Astrocyte (in vitro differentiated cells and primary cell): ENCODE measurements around the gene FIZ1. TPM values are rescaled to one million over a fixed set of nuclear protein-coding genes. Genes with fewer than 3 reads are reported as not detected.

Experiments
- DNase-seq: peaks from one replicate; pipeline ENCODE4 v3.0.0-alpha.2; 2010; ENCODE audit warnings: low read depth
- FAIRE-seq: peaks from 2 replicates; lab custom pipeline; 2011; peaks lifted over from hg19 to GRCh38; lab: Jason Lieb, UNC
- H2AFZ ChIP-seq: 2 replicates; pipeline ENCODE4 v1.6.0; 2012; ENCODE audit warnings: low read depth, low read length, inconsistent platforms
- H3K27ac ChIP-seq: 2 replicates; pipeline ENCODE4 v1.5.1; 2011; ENCODE audit warnings: low read depth, low read length, inconsistent platforms
- H3K27me3 ChIP-seq: 2 replicates; pipeline ENCODE4 v1.6.0; 2011; ENCODE audit warnings: low read length, inconsistent platforms; ENCODE audit not compliant: insufficient read depth
- H3K36me3 ChIP-seq: 2 replicates; pipeline ENCODE4 v1.5.1; 2011; ENCODE audit warnings: low read length, inconsistent platforms; ENCODE audit not compliant: insufficient read depth
- H3K4me1 ChIP-seq: 2 replicates; pipeline ENCODE4 v1.5.1; 2011; ENCODE audit warnings: low read length, inconsistent platforms; ENCODE audit not compliant: insufficient read depth
- H3K4me2 ChIP-seq: 2 replicates; pipeline ENCODE4 v1.6.0; 2012; ENCODE audit warnings: low read length, inconsistent platforms
- H3K4me3 ChIP-seq: 2 replicates; pipeline ENCODE4 v1.5.1; 2011; ENCODE audit warnings: low read depth, mild to moderate bottlenecking, low read length, inconsistent platforms; ENCODE audit not compliant: insufficient read depth
- H3K79me2 ChIP-seq: 2 replicates; pipeline ENCODE4 v1.6.0; 2012; ENCODE audit warnings: mild to moderate bottlenecking, low read length, inconsistent platforms; ENCODE audit not compliant: insufficient read depth
- H3K9ac ChIP-seq: 2 replicates; pipeline ENCODE4 v1.6.0; 2012; ENCODE audit warnings: mild to moderate bottlenecking, low read length, inconsistent platforms
- H3K9me3 ChIP-seq: 2 replicates; pipeline ENCODE4 v1.5.1; 2012; ENCODE audit warnings: low read depth, mild to moderate bottlenecking, low read length, inconsistent platforms; ENCODE audit not compliant: insufficient read depth
- H4K20me1 ChIP-seq: 2 replicates; pipeline ENCODE4 v1.6.0; 2012; ENCODE audit warnings: low read length, inconsistent platforms; ENCODE audit not compliant: insufficient read depth
- H3K27ac Mint-ChIP-seq: one replicate; pipeline ENCODE4 v1.8.0; 2021; ENCODE audit warnings: mild to moderate bottlenecking, mixed read lengths; ENCODE audit not compliant: unreplicated experiment
- H3K27me3 Mint-ChIP-seq: one replicate; pipeline ENCODE4 v1.8.0; 2021; ENCODE audit warnings: low read depth, mixed read lengths; ENCODE audit not compliant: unreplicated experiment
- H3K36me3 Mint-ChIP-seq: one replicate; pipeline ENCODE4 v1.8.0; 2021; ENCODE audit warnings: low read depth, mixed read lengths; ENCODE audit not compliant: unreplicated experiment
- H3K4me1 Mint-ChIP-seq: one replicate; pipeline ENCODE4 v1.8.0; 2021; ENCODE audit warnings: low read depth, mixed read lengths; ENCODE audit not compliant: unreplicated experiment
- H3K4me3 Mint-ChIP-seq: one replicate; pipeline ENCODE4 v1.8.0; 2021; ENCODE audit warnings: mild to moderate bottlenecking, moderate library complexity, mixed read lengths; ENCODE audit not compliant: unreplicated experiment
- H3K9me3 Mint-ChIP-seq: one replicate; pipeline ENCODE4 v1.8.0; 2021; ENCODE audit warnings: mild to moderate bottlenecking, mixed read lengths; ENCODE audit not compliant: unreplicated experiment
- EZH2 ChIP-seq: IDR thresholded peaks from 2 replicates; pipeline ENCODE4 v1.6.1; 2012; ENCODE audit warnings: mild to moderate bottlenecking, low read length, inconsistent platforms; ENCODE audit not compliant: insufficient read depth
- total RNA-seq: library from RNA; stranded (reverse); gene quantifications from 2 replicates; pipeline ENCODE4 v1.2.1, GENCODE V29; 2021
- TF ChIP-seq, protein P1 (sequence below): IDR thresholded peaks from 2 replicates; pipeline ENCODE4 v1.5.1; 2011; ENCODE audit warnings: low read depth, mild to moderate bottlenecking, inconsistent platforms, low read length, moderate library complexity; ENCODE audit not compliant: insufficient read depth

Gene FIZ1
- total RNA-seq, 1 donor from 2014 or later = 14.5 TPM

DNA sequence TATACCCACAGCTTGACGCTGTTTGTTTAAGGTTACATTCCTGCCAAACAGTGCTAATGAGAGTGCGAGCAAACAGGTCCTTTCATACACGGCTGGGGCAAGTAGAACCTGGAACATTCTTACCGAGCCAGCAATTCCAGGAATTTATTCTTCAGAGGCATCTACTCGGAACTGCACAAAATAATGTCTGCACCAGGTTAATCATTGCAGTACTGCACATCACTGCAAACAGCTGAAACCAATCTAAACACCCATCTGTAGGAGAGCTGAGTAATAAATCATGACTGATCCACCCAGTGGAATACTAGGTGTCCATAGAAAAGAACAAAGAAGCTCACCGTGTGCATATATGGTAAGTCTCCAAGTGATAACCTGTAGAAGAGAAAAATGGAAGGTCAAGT lies 17.5 kb downstream of the FIZ1 start:
- peaks cover 31% of the 10 kb centered on the region for H3K4me1 Mint-ChIP-seq
- Histone ChIP-seq H3K4me1 (peaks cover 17% of the 10 kb centered on the region), H3K27ac (no peak overlapping the region), H3K36me3 (peaks cover 3% of the 10 kb centered on the region), H3K9me3 (no peaks in the 10 kb centered on the region), H3K79me2 (peaks cover 27% of the 10 kb centered on the region), H3K4me2 (peak overlapping the region; percentile 99), H3K9ac (no peak overlapping the region), H2AFZ (no peak overlapping the region), H3K4me3 (no peak overlapping the region), H4K20me1 (peaks cover 10% of the 10 kb centered on the region), H3K27me3 (no peaks in the 10 kb centered on the region)
- DNase-seq = no peak
- no peaks in the 10 kb centered on the region for H3K27me3 Mint-ChIP-seq
- peaks cover 11% of the 10 kb centered on the region for H3K36me3 Mint-ChIP-seq
- FAIRE-seq = no peak
- no peaks in the 10 kb centered on the region for H3K9me3 Mint-ChIP-seq
- peak overlapping the region; percentile 59 for H3K27ac Mint-ChIP-seq
- no peak for TF ChIP-seq EZH2
- TF ChIP-seq, protein P1, sequence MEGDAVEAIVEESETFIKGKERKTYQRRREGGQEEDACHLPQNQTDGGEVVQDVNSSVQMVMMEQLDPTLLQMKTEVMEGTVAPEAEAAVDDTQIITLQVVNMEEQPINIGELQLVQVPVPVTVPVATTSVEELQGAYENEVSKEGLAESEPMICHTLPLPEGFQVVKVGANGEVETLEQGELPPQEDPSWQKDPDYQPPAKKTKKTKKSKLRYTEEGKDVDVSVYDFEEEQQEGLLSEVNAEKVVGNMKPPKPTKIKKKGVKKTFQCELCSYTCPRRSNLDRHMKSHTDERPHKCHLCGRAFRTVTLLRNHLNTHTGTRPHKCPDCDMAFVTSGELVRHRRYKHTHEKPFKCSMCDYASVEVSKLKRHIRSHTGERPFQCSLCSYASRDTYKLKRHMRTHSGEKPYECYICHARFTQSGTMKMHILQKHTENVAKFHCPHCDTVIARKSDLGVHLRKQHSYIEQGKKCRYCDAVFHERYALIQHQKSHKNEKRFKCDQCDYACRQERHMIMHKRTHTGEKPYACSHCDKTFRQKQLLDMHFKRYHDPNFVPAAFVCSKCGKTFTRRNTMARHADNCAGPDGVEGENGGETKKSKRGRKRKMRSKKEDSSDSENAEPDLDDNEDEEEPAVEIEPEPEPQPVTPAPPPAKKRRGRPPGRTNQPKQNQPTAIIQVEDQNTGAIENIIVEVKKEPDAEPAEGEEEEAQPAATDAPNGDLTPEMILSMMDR = no peak
- H3K4me3 Mint-ChIP-seq = peak overlapping the region; percentile 96

DNA sequence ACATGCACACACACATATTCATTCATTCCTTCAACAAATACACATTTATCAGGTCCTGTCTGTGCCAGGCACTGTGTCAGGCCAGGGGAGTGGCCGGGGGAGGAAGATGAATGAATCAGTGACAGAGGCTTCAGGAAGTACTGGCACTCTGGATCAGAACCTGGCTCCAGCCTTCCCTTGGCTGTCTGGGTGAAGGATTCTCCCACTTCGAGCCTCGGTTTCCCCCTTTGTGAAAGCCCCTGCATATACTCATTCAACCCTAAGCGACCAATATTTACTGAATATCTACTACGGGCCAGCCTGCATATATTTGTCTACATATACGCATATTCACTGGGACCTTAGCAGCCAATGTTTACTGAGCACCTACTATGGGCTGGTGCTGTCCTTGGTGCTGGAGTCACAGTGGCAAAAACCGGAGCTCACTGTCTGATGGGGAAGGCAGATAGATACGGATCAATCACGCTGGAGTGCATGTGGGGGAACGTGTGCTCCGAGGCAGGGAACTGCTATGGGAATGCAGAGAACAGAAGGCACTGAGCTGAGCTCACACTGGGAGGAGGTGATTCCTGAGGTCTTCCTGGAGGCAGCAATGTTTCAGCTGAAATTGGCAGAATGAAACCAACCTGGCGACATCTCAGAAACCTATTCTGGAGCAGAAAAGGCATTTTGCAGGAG lies 18.0 kb downstream of the FIZ1 start:
- peaks cover 14% of the 10 kb centered on the region for H3K36me3 Mint-ChIP-seq
- Histone ChIP-seq H4K20me1 (peaks cover 12% of the 10 kb centered on the region), H3K27ac (peak overlapping the region; percentile 75), H3K79me2 (peaks cover 27% of the 10 kb centered on the region), H3K9me3 (no peaks in the 10 kb centered on the region), H2AFZ (peak overlapping the region; percentile 96), H3K4me2 (peak overlapping the region; percentile 99), H3K4me1 (peaks cover 14% of the 10 kb centered on the region), H3K36me3 (peaks cover 5% of the 10 kb centered on the region), H3K4me3 (peak overlapping the region; percentile 80), H3K9ac (peak overlapping the region; percentile 92), H3K27me3 (no peaks in the 10 kb centered on the region)
- peaks cover 33% of the 10 kb centered on the region for H3K4me1 Mint-ChIP-seq
- no peaks in the 10 kb centered on the region for H3K27me3 Mint-ChIP-seq
- TF ChIP-seq, protein P1 = no peak
- TF ChIP-seq EZH2 = no peak
- H3K27ac Mint-ChIP-seq = peak overlapping the region; percentile 59
- H3K4me3 Mint-ChIP-seq = peak overlapping the region; percentile 96
- DNase-seq = no peak
- H3K9me3 Mint-ChIP-seq = no peaks in the 10 kb centered on the region
- FAIRE-seq = no peak

DNA sequence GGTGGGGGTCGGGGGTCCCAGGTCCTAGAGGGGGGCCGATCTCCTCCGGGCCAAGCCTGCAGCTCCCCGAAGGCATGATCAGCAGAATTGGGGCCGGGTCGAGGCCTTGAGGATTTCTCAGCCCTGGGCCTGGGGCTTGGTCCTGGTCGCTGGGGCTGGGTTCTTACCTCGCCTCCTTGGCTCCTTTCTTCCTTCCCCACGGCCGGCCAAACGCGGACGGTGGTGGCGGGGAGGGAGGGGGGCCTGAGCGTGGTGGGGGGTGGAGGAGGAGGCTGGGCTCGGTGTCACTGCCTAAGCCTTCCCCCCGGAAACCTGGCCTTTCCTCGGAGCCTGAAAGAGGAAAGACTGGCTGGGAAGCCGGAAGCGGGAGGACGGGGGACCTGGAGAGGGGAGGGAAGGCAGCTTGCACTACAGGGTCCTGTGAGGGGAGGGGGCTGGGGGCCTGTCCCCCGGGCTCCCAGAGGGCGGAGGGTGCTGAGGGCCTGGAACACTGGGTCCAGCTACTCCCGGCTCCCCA lies 18.6 kb downstream of the FIZ1 start, which contains the start of gene ZNF579:
ZNF579 (minus strand) TSS at position 221 of the 517 bp plus-strand sequence. CDS start 1,209 bp downstream, outside the sequence.
- peak within 1 kb of the TSS; percentile 80 for H3K4me3 ChIP-seq
- Mint-ChIP-seq H3K27me3 (no peaks in the 10 kb centered on the region), H3K27ac (peak within 1 kb of the TSS; percentile 82), H3K4me3 (peak within 1 kb of the TSS; percentile 96), H3K4me1 (peaks cover 29% of the 10 kb centered on the region), H3K9me3 (no peaks in the 10 kb centered on the region), H3K36me3 (peaks cover 14% of the 10 kb centered on the region)
- peaks cover 5% of the 10 kb centered on the region for H3K36me3 ChIP-seq
- H3K9ac ChIP-seq = peak within 1 kb of the TSS; percentile 92
- FAIRE-seq (no peak), DNase-seq (peak; percentile 84)
- H3K4me2 ChIP-seq = peak within 1 kb of the TSS; percentile 99
- H3K79me2 ChIP-seq = peaks cover 27% of the 10 kb centered on the region
- peaks cover 9% of the 10 kb centered on the region for H3K4me1 ChIP-seq
- peak within 1 kb of the TSS; percentile 96 for H2AFZ ChIP-seq
- H3K27me3 ChIP-seq = no peaks in the 10 kb centered on the region
- H3K27ac ChIP-seq = peak within 1 kb of the TSS; percentile 90
- no peaks in the 10 kb centered on the region for H3K9me3 ChIP-seq
- TF ChIP-seq EZH2 = no peak
- TF ChIP-seq, protein P1 = no peak
- peaks cover 12% of the 10 kb centered on the region for H4K20me1 ChIP-seq
